Inflammatory macrophage (primary cell): ENCODE results near the gene MGAT4B.
A peak's percentile ranks its signal among the peaks of the same experiment; 100 is the strongest.

Source experiments
- DNase-seq, 2 donors: peaks; one replicate each; pipeline ENCODE4 v3.0.0-alpha.2; 2020 to 2022

Gene MGAT4B

DNA sequence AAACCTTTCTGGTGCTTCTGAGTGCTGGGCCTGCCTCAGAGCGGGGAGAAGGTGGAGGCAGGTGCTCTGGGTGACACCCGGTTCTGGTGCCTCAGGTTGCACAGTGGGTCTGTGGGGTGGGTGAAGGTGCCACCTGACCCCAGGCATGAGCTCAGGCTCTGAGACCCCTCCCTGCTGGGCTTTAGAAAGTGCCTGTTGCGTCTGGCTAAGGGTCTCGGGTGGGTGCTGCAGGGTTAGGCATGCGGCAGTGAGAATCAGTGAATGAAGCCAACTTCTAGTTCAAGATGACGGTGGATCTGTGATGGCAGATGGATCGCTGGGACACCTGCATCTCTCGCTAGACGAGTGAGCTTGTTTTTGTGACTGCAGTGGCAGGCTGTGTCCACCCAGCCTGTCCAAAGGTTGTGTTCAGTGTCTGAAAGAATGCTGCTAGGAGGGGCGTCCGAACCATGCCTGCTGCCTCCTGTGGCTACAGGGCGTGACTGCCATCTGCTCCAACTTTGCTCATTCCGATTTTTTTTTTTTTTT lies 19.1 kb upstream of the MGAT4B start:
- no peak for DNase-seq

DNA sequence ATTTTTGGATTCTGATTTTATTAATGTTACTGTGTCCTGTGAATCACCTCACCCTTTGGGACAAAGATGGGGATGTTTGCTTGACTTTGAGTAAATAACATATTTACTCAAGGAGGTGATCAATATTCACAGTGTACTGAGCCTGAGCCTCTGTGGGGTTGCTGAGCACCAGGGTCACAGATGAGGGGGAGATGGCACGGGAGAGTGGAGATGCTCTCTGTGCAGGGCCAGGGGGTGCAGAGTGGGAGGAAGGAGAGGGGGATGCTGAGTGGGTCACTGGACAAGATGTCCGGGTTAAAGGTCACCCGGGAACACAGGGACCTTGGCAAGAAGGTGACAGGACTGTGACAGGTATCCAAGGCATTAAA lies 18.1 kb upstream of the MGAT4B start:
- DNase-seq = no peak

DNA sequence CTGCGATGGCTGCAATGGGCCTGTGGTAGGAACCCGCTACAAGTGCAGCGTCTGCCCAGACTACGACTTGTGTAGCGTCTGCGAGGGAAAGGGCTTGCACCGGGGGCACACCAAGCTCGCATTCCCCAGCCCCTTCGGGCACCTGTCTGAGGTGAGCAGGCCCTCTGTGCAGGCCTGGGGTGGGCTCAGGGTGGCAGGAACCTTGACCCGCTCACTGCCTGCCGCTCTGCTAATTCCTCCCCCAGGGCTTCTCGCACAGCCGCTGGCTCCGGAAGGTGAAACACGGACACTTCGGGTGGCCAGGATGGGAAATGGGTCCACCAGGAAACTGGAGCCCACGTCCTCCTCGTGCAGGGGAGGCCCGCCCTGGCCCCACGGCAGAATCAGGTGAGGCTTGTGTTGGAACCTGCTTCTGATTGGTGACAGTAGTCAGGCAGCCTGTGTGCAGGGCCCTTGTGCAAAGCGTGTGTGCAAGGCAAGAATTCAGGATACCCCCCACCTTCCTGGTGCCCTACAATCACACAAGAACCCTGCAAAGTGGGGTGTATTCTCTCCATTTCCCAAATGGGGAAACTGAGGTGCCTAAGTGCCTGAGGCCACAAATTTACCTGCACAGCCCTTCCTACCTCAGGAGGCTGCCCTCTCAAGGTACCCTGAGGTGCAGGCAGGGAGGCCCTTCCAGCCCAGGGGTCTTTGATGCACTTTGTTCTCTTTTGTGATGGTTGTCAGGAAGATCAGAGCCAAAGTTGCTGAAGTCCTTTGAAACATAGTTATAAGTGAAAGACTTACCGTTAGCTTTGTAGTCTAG lies 17.5 kb upstream of the MGAT4B start:
- DNase-seq = no peak

DNA sequence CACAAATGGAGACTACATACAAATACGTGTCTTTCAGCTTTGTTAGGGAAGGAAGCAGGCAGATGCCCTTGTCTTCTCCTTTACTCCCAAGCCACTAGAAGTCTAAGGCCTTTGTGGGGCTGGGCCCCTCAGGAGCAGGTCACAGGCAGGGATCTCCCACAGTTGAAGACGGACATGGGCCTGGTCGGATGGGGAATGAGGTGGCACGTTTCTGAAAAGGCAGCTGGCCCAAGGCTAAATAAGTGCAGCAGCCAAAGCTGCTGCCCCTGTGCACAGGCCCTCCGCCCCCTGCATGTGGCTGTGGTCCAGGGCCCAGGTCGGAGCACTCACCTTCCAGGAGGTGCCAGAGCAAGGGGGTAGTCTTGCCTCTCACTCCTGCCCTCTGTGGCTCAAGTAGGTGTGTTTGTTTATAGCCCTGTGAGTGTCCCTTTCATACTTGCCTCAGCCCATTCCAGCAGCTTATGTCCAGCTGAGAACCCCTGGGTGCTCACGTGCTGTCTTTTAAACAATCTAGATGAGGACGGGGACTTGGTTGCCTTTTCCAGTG lies 15.9 kb upstream of the MGAT4B start:
- DNase-seq = no peak

DNA sequence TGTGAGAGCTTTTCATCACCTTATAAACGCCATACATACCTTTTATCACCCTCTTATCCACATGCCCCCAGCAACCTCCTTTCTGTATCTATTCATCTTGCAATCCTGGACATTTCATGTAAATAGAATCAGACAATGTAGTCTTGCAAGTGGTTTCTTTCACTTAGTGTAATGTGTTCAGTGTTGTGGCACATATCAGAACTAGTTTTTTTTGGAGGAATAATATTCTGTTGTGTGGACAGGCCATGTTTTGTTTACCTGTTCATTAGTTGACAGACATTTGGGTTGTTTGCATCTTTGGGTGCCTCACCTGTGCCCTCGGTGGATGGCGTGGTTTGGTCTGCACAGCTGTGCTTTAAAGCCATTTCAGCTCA lies 15.4 kb upstream of the MGAT4B start:
- no peak for DNase-seq

DNA sequence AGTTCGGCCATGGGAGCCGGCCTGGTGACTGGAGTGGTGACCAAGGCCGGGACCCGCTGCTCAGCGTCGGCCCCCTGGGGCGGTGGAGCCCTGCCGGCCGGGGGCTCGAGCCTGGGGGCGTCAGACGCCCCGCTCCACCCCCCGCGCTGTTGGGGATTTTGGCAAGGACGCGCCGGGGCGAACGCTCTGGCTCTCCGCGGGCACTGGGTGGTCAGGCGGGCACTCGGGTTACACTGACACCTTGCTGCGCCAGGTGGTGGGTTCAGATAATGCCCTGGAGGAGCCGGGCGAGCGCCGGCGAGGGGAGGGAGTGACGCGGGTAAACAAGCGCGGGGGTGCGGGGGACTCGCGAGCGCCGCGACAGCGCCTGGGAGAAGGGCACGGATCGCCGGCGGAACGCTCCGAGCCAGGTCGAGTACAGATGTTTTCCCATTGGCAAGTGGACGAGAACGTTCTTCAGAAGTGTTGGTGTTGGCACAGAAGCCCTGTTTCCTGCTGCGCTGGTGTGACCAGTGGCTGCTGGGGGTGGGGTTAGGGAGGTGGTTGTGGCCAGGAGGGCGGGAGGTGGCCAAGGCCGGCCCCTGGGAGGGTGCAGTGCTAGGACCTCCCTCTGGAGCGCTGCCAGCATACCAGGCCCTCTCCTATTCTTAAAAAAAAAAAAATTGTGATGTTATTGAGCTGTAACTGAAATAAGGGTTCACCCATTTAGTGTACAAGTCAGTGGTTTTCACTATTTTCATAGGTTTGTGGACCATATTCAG lies 14.8 kb upstream of the MGAT4B start:
- peak; percentile 90 to 91 for DNase-seq

DNA sequence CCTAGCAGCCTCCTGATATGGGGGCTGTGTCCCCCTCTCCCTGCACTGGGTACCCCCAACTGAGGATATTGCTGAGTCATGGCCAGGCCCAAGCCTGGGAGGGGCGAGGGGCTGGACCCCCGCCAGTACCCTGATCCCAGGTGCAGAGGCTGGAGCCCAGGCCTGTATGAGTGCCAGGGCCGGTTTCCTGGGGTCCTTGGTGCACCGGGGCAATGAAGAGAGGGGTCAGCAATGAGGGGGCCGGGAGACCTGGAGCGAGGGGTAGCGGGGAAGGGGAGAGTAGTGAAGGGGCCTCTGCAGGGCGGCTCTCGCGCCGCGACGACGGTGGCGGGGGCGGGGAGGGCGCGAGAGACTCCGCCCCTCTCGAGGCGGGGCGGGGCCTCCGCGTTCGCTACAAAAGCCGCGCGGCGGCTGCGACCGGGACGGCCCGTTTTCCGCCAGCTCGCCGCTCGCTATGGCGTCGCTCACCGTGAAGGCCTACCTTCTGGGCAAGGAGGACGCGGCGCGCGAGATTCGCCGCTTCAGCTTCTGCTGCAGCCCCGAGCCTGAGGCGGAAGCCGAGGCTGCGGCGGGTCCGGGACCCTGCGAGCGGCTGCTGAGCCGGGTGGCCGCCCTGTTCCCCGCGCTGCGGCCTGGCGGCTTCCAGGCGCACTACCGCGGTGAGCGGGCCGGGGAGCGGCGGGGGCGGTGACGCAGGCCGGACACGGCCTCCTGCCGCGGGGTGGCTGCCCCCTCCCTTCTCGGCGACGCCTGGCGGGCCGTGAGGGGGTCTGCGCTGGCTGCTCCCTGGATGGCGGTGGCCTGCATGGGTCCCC lies 14.0 kb upstream of the MGAT4B start, which contains the start of gene SQSTM1:
Gene SQSTM1, plus strand, starts transcription at position 423 of the 815 bp plus-strand sequence. Its CDS starts 32 bp downstream, at position 455.
- DNase-seq = peak; percentile 82 to 91

DNA sequence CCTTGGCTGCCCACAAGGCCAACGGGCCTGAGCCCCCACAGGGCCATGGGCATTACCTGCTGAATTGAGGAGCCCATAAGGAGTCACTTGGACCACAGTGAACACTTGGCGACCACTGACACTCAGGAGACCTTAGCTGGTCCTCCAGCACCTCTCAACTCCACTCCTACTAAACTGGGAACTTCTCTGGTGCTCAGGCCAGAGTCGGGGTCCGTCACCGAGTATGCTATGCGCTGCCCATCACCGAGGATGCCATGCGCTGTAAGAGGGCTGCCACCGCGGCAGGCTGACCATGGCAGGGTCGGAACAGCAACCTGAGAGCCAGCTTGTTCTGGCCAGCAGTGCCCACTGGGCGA lies 13.4 kb upstream of the MGAT4B start:
- peak in 1 of 2 donors; percentile 20 for DNase-seq

DNA sequence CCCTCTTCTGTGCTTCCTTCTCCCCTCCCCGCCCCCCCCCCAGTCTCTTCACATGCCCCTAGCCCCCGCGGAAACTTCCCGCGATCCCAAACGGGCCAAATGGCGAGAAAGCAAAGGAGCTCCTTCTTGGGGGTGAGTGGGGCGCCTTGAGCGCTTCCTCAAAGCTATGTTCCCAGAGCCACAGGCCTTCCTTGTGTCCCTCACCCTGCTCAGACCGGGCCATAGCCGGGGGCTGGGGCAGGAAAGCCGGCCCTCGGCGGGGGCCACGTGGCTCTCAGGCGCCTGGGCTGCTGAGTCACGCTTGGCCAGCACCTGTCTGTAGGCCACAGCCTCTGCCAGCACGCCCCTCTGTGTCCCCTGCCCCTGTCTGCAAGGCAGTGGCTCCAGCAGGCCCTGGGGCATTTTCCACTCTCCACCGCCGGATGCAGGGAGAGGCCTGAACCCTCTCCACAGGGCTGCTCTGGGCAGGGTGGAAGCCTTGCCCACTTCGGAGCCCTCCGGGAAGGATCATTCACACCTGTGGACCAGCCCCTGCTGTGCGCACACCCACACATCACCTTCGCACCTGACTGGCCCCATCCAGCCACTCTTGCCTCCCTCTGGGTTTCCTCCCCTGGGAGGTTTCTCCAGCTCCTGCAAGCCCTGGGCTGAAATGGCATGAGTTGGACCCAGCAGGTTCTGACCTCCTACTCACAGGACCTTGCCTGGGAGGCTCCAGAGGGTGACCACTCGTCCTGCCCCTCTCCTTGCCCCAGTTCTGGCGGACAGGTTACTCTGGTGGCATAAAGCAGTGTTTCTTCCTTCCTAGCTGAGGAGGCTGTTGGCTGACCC lies 12.8 kb upstream of the MGAT4B start:
- peak; percentile 52 to 84 for DNase-seq

DNA sequence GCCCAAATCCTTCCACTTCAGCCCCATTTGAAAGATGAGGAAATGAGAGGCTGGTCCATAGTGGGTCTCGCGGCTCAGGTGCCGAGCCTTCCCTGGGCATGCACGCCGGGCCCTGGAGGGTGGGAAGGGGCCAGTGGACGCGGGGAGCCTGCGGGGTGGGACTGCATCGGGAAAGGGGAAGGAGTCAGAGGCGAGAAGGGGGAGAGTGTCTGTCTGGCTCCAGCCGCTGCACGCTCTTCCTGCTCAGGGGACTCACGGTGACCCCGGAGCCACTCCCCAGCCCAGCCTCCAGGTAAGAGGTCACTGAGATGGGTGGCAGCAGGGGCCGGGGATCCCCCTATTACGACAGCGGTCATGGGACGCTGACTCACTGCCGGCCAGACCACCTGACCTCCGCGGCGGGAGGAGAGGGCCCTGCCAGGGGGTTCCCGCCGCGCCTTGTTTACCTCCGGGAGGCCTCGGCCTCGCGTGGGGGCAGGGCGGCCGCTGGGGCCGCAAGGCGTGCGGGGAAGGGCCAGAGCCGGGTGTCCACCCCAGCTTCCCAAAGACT lies 12.2 kb upstream of the MGAT4B start:
- peak; percentile 96 to 97 for DNase-seq

DNA sequence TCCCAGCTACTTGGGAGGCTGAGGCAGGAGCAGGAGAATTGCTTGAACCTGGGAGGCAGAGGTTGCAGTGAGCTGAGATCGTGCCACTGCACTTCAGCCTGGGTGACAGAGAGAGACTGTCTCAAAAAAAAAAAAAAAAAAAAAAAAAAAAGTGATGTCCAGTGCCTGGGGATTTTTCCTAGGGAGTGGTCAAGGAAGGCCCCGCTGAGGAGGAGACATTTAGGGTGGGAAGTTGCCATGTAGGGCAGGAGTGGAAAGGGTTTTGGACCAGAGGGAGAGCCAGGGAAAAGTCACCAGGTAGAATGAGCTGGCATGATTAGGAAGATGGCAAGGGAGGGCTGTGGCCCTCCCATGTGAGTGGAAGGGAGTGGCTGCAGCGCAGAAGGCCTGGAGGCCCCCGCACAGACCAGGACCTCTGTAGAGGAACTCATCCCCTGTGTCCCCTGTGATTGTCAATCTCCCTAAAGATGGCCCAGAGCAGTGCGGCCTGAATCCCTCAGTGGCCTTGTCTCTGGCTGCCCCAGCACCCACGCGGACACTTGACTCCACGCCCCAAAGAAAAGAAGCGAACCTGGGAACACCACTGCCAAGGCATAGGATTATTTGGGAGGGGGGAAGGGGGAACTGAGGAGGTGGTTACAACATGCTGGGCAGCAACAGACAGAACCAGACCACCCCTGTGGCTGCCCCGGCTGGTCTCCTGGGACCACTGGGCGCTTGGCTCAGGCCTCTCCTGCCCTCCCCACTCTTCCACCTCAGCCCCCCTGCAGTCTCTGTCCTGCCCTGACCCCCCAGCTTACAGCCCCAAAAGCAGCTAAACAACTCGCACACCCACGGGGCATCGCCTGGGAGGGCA lies 11.5 kb upstream of the MGAT4B start:
- DNase-seq = peak in 1 of 2 donors; percentile 22

DNA sequence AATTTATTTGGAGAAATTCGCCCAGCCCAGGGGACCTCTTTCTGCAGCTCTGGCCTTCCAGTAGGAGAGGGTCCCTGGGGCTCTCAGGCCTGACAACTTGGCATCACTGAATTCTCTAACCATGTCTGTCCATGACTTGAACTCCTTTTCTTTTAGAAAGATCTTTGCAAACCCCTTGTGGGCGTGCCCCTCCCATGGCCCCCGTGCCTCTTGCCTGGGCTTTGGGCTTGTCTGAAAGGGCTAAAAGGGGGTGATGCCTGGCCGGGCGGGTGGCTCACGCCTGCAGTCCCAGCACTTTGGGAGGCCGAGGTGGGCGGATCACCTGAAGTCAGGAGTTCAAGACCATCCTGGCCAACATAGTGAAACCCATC lies 10.8 kb upstream of the MGAT4B start:
- DNase-seq = no peak

DNA sequence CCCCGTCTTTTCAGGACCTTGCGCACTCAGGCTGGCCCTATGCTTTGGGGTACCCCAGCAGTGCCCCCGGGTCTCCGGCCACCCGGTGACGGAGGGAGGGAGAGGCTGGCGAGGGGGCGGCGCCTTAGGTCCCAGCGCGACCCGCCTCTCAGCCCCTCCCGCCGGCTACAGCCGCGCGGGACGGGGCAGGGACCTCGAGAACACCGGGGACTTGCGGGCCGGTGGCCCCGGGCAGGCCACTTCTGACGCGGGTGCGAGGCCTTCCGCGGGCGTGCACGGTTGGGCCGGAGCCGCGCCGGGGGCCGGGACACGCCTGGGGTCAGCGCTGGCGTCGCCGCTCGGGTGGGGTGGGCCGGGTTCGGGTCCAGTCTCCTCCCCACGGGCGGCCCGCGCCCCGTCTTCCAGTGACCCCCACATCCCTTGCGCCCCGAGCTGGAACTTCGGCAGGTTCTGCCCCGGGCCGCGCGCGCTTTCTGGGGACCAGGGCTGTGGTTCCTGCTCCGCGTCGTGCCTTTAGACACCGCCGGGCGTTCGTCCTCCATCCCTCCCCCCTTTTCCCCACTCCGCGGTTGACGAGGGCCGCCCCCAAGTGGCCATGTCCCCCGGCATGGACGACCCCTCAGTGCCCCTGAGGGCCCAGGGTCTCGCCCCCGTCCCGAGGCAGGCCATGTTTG lies 10.3 kb upstream of the MGAT4B start:
- peak in 1 of 2 donors; percentile 11 for DNase-seq

DNA sequence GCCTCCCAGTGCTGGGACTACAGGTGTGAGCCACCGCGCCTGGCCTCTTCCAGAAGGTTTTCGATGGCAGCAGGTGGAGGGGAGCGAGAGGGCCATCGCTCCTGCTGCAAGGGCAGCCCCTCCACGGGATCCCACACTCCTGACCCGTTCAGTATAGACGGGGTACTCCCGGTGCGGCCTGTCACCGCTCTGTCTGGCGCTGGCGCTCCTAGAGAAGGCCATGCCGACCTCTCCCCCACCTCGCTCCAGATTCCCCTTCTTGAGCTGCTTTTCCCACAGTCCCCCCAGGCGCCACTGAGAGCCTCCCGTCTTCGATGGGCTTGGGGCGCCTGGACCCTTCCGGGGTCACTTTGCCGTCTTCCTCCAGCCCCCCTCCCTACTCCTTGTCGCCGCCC lies 9.7 kb upstream of the MGAT4B start:
- no peak for DNase-seq

DNA sequence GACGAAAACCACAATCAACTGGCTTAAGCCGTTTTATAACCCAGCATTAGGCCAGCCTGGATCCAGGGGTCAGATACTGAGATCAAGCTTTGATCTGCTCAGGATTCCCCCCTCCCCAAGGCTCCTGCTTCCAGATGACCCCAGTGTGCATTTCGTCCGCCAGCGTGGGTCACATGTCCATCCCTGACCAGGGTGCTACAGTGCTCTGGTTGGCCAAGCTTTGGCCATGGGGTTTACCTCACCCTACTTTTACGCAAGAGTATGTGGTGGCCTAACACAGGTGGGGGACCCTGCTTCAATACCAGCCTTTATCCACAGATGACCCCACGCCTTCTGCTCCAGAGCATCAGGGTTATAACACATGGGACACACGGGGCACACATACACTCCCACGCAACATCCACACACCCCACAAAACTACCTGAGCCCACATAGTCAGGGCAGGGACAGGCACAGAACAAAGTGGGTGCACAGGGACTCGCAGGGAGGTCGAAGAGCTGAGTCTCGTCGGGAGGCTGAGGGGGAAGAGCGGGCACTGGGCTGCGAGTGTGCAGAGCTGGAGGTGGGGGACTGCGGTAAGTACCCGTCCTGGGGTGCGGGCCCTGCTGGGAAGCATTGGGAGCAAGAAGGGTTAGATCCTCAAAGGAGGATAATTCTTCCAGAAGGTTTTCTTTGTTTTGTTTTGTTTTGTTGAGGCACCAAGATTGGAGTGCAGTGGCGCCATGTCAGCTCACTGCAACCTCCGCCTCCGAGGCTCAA lies 9.0 kb upstream of the MGAT4B start:
- no peak for DNase-seq

DNA sequence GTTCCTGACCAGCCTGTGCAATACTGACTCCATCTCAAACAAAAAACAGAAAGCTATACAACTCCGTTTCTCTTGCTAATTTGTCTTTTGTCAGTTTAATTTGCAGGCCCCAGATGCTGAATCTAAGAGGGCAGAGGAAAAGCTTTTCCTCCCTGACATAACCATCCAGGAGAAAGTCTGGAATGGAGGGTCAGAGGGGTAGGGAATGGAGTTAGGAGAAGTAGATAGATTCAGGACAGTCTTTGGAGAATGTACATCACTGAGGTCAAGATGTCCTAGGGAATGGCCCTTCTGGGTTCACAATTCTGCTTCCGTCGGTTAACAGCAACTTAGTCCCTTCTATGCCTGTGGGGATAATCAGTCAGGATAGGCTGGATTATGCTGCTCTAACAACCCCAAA lies 7.4 kb upstream of the MGAT4B start:
- DNase-seq = no peak

DNA sequence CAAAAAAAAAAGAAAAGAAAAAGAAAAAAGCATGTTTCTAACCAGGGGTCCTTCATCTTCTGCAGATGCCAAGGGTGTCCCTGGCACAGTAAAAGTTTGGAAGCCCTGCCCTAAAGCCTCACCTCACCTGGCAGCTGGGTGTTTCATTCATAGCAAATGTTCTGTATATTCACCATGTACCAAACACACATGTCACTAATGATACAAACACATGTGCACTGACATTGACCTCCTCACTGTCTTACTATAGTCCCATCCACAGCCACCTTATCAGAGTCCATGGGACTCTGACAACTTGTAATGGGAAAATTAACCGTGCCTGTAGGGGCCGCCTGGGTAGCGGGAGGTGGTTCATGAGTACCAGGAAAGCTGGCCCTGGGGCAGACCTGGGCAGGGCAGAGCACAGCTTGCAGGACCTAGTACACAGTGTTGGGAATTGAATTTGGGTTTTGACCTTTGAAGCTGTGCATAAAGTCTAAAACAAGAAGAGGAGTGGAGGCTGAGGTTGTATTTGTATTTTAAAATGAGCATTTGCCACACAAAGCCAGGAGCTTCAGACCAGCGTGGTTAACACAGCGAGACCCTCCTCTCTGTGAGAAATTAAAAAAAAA lies 6.4 kb upstream of the MGAT4B start:
- no peak for DNase-seq

DNA sequence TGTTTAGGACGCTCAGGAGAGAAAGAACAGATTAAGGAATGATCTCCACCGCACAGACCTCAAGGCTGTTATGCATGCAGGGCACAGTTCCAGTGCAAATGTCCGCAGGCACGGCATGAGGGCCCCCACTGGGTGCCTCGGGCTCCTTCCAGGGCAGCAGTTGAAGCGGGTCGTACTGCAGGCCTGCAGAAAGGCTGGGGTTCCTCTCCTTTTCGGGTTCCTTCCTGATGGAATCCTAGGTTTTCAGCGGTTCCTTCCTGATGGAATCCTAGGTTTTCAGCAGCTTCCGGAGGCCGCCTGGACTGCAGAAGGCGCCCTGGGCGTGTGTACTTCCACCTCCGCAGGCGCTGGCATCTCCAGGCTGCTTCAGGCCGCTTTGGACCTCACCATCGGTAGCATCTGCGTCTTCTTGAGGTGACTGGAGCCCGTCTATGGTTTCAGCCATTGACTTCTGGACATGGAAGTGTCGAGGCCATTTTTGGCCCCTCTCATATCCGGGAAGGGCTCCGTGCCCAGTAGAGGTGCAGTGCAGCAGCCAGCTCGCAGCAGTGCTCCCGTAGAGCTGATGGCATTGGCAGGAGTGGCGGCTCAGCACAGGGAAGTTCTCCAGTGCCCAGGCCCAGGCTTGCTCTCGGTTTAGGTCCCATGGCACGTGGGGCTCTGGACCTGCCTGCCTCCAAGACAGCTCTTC lies 5.6 kb upstream of the MGAT4B start:
- no peak for DNase-seq
